Psoas muscle (tissue), 8 donors: ENCODE results near the gene GRID2IP. TPM values are rescaled to one million over a fixed set of nuclear protein-coding genes. Genes with fewer than 3 reads are reported as not detected.

ENCODE experiments used
- ATAC-seq, 4 donors: fragments of 200-7000 bp; cut with Tn5 transposase; one replicate each; pipeline ENCODE4 v1.9.1; 2020; ENCODE audit warnings: moderate library complexity in 3 of 4, mild to moderate bottlenecking in 2 of 4
- DNase-seq, 2 donors: peaks; one replicate each; pipeline ENCODE4 v3.0.0-alpha.2; 2020
- H3K27ac ChIP-seq: fragments of 200-600 bp; one replicate; pipeline ENCODE4 v1.8.0; 2022
- H3K27me3 ChIP-seq, 3 donors: fragments of 200-600 bp in 1 of 3; one replicate each; pipeline versions ENCODE4 v1.6.1 to v1.8.0; 2013 to 2022; ENCODE audit warnings: low read length in 2 of 3, mild to moderate bottlenecking in 2 of 3, moderate library complexity in 1 of 3; ENCODE audit not compliant: insufficient read depth in 3 of 3
- H3K36me3 ChIP-seq, 2 donors: fragments of 200-600 bp in 1 of 2; one replicate each; pipeline versions ENCODE4 v1.6.1 to v1.8.0; 2013 to 2022; ENCODE audit warnings: low read depth in 1 of 2, mild to moderate bottlenecking in 1 of 2, moderate library complexity in 1 of 2; ENCODE audit not compliant: insufficient read depth in 1 of 2
- H3K4me1 ChIP-seq: fragments of 200-600 bp; one replicate; pipeline ENCODE4 v1.8.0; 2022
- H3K4me3 ChIP-seq: fragments of 200-600 bp; one replicate; pipeline ENCODE4 v1.8.0; 2022; ENCODE audit warnings: mild to moderate bottlenecking
- H3K9me3 ChIP-seq: fragments of 200-600 bp; one replicate; pipeline ENCODE4 v1.8.0; 2022
- WGBS, 3 donors: extraction: QIAGEN DNeasy Blood & Tissue Kit; methylation state at CpG; one replicate each; pipeline versions ENCODE4 v1.1.6 to v1.1.7; 2013; 5-methylcytosine and 5-hydroxymethylcytosine counted together
- intact Hi-C, 2 donors: fragments of 100-400 bp; cut with DNase I; formaldehyde crosslinking; loops; one replicate each; pipeline versions ENCODE4 v1.11.0 to v1.14.2; 2022
- polyA plus RNA-seq, 3 donors: library from polyadenylated mRNA; stranded (reverse); fragments of 200-250 nt; gene quantifications; one replicate each; pipeline ENCODE4 v1.2.3, GENCODE V29; 2013
- total RNA-seq, 4 donors: library from RNA; stranded (reverse); fragmentation: NEBNext Ultra II Directional in 2 of 4; extraction: Animal tissue kit (Norgen Biotek cat#: 25700) in 2 of 4; gene quantifications; one replicate each; pipeline versions ENCODE4 v1.2.1 to v1.2.4, GENCODE V29; 2021 to 2023
- TF ChIP-seq, protein P1 (sequence below): fragments of 200-600 bp; IDR thresholded peaks from one replicate; pipeline ENCODE4 v1.8.0; 2022; ENCODE audit warnings: antibody characterized with exemption
- donor health status: healthy with polysubstance abuse.
- donor health status: DM: no; HTN: no; CAD: no; lungs with moderate emphysema.
- donor health status: Bipolar disorder and iron deficiency.
- donor health status: healthy.
- donor health status: DM: yes; HTN: yes; CAD: no.
- donor health status: DM: no; HTN: no; CAD: no.
- donor health status: DM: no; HTN: no; CAD: no.
- donor health status: DM: yes; HTN: yes; CAD: no.

GRID2IP gene
- total and polyA plus RNA-seq, 7 donors: 0.01 to 0.06 (median 0.03) TPM; not detected in 4

DNA sequence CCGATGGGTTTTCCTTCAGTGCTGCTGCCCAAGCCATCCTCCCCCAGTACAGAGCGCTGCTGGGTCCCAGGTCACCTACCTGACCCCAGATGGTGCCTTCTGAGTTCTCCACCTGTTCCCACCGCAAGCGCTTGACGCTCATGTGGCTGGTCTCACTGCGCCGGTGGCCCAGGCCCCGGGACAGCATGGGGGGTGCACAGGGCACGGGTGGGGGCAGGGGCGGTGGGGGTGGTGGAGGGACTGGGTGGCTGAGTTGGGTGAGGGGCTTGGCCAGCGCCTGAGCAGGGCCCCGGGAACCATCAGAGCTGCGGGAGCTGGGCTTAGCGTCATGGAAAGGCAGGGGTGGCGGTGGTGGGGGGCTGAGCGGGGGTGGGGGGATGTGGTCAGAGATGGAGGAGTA, 43.4 kb downstream of the GRID2IP start:
- no peaks in the 10 kb centered on the region for H3K27me3 ChIP-seq
- no peak overlapping the region for H3K27ac ChIP-seq
- no peak for DNase-seq
- 86 to 89% (median 87%) methylated on average over 14 to 16 of the region's 16 CpGs for WGBS, 3 donors
- no peak for ATAC-seq
- no peaks in the 10 kb centered on the region for H3K9me3 ChIP-seq
- no peaks in the 10 kb centered on the region for H3K36me3 ChIP-seq
- H3K4me3 ChIP-seq: no peak overlapping the region
- TF ChIP-seq, protein P1, sequence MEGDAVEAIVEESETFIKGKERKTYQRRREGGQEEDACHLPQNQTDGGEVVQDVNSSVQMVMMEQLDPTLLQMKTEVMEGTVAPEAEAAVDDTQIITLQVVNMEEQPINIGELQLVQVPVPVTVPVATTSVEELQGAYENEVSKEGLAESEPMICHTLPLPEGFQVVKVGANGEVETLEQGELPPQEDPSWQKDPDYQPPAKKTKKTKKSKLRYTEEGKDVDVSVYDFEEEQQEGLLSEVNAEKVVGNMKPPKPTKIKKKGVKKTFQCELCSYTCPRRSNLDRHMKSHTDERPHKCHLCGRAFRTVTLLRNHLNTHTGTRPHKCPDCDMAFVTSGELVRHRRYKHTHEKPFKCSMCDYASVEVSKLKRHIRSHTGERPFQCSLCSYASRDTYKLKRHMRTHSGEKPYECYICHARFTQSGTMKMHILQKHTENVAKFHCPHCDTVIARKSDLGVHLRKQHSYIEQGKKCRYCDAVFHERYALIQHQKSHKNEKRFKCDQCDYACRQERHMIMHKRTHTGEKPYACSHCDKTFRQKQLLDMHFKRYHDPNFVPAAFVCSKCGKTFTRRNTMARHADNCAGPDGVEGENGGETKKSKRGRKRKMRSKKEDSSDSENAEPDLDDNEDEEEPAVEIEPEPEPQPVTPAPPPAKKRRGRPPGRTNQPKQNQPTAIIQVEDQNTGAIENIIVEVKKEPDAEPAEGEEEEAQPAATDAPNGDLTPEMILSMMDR: no peak
- peaks cover 9% of the 10 kb centered on the region for H3K4me1 ChIP-seq
- intact Hi-C loops: no loop called here

DNA sequence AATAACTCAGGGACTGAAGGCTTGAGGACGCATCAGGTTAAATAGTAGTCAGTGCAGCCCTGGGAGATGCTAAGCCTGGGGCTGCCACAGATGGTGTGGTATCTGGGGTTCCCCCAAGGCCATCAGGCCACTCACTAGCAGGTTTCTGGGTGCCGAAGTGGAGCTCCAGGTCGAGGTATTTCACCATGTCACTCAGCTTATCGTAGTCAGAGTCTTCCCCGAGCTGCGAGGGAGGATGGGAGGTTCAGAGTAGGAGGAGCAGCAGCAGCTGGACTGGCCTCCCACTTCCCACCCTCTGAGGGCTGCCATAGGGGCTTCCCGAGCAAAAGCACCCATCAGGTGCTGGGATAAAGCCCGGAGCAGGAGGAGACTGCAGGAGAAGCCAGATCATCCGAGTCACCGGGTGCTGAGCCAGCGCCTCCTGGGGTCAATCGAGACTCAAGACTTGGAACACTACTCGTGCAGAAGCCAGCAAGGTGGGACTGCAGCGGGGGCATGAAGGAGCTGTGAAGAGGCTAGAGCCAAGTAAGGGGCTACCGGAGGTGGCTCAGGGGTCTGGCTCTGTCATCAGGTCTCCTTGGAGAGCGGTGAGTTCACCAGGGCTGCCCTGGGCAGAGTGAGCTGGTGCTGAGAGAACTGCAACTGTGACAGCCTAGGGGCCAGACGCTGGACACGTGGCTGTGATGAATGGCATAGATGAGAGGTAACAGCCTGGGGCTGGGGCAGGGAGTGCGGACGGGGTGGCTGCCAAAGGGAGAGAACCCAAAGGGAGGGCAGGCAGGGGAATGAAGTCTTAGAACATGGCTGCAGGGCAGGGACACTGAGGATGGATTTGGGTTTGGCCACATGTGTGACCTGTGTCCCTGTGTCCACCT, 45.3 kb downstream of the GRID2IP start:
- intact Hi-C loops: no loop called here
- DNase-seq: no peak
- no peak overlapping the region for H3K4me3 ChIP-seq
- H3K27me3 ChIP-seq: no peaks in the 10 kb centered on the region
- no peak for ATAC-seq
- no peaks in the 10 kb centered on the region for H3K36me3 ChIP-seq
- no peak overlapping the region for H3K27ac ChIP-seq
- no peaks in the 10 kb centered on the region for H3K9me3 ChIP-seq
- TF ChIP-seq, protein P1: no peak
- WGBS, 3 donors: 43 to 50% (median 48%) methylated on average over 20 of the region's 20 CpGs
- H3K4me1 ChIP-seq: peaks cover 9% of the 10 kb centered on the region

DNA sequence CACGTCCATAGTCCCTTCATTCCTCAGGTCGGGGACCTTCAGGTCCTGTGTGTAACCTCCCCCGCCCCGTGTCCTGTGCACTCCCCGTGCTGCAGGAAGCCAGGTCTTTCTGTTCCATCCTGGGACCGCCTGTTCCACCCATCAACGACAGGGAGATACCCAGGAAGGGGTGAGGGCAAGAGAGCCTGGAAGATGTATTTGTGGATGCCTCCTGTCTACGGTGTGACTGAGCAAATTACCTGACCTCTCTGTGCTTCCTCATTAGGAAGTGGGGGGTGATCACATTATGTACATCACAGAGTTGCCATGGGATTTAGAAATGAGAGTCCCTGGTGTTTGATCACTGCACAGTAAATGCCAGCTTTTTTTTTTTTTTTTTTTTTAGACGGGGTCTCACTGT, 46.3 kb downstream of the GRID2IP start:
- H3K27me3 ChIP-seq: no peaks in the 10 kb centered on the region
- ATAC-seq: no peak
- 52 to 62% (median 52%) methylated on average over 9 of the region's 9 CpGs for WGBS, 3 donors
- no peak for DNase-seq
- no peaks in the 10 kb centered on the region for H3K9me3 ChIP-seq
- intact Hi-C loops: no loop called here
- H3K4me3 ChIP-seq: peak overlapping the region; percentile 64
- no peak overlapping the region for H3K27ac ChIP-seq
- H3K36me3 ChIP-seq: no peaks in the 10 kb centered on the region
- peaks cover 9% of the 10 kb centered on the region for H3K4me1 ChIP-seq
- TF ChIP-seq, protein P1: no peak

DNA sequence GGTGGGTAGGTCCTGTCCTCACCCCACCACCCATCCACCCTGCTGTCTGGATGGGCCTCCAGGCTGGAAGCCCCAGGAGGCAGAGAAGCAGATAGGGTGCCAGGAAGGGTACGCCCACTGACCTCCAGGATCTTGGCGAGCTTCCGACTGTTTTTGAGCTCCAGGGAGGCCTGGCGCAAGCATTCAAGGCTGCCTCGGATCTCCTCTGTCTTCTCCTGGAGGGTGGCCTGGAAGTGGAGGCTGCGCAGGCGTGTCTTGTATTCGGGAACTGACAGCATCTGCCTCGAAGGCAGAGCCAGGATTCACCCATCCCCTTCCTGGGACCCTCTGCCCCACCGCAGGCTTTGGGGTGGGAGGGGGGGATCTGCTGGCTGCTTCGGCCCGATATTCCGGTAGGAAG, 48.4 kb downstream of the GRID2IP start:
- WGBS, 3 donors: 53 to 57% (median 55%) methylated on average over 12 to 13 of the region's 13 CpGs
- no peak for DNase-seq
- no peaks in the 10 kb centered on the region for H3K27me3 ChIP-seq
- H3K4me3 ChIP-seq: peak overlapping the region; percentile 64
- no peaks in the 10 kb centered on the region for H3K9me3 ChIP-seq
- no peaks in the 10 kb centered on the region for H3K36me3 ChIP-seq
- intact Hi-C loops: no loop called here
- no peak for ATAC-seq
- TF ChIP-seq, protein P1: no peak
- no peak overlapping the region for H3K27ac ChIP-seq
- peaks cover 9% of the 10 kb centered on the region for H3K4me1 ChIP-seq
